Measurements from ENCODE around the gene NEURL3.

DNA sequence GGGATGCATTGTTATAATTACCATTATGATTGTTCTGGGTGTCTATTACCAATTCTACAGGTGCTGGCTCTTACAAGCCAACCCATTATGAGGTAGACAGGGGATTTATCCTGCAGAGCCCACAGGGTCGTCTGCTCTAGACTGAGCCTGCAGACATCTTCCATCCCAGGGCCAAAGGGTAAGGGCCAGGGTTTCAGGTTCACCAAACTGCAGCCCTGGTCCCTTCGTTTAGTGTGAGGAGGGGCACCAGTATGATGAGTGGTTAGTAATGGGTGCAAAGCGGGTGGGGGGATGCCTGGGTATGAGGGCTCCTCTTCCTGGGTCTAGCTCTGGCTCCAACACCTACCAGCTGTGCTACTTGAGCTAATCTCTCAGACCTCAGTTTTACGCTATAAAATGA lies 30.2 kb upstream of the NEURL3 start:
- TF ChIP-seq POLR2AphosphoS5 (IDR thresholded peaks at IDR 0.05; ENCODE audit: low read depth, low read length), result no peak
- TF ChIP-seq SPI1 (IDR thresholded peaks at IDR 0.05; ENCODE audit: low read depth, low read length), result no peak
- no peak for TF ChIP-seq POLR2A (IDR thresholded peaks at IDR 0.05; ENCODE audit: low read depth, low read length)
- no peak for TF ChIP-seq TAF1 (IDR thresholded peaks at IDR 0.05; ENCODE audit: low read depth, low read length)
- TF ChIP-seq POU2F2 (IDR thresholded peaks at IDR 0.05; ENCODE audit: low read depth, low read length), result no peak
- no peak for TF ChIP-seq PAX5 (IDR thresholded peaks at IDR 0.05; ENCODE audit: insufficient read depth, low read length, severe bottlenecking)

All from GM12891 (cell line).